HT-29 (cell line): Measurements from ENCODE around the gene KNTC1. TPM values are rescaled to one million over a fixed set of nuclear protein-coding genes. Genes with fewer than 3 reads are reported as not detected.
"Not testable (repeated sequence)": the region's sequence is repeated elsewhere in the genome, so short reads cannot be mapped to it uniquely, and the experiment has no call there.

Source experiments
- DNase-seq: peaks from one replicate; pipeline ENCODE4 v3.0.0-alpha.2; 2015; ENCODE audit warnings: low spot score
- total RNA-seq: library from RNA; depleted of rRNA; stranded (reverse); fragments of >200 nt; shearing (Covaris generic); gene quantifications from 2 replicates; pipeline ENCODE4 v1.2.3, GENCODE V29; 2014

Gene KNTC1
- total RNA-seq, 1 experiment from 2014 or later: 38.8 TPM

DNA sequence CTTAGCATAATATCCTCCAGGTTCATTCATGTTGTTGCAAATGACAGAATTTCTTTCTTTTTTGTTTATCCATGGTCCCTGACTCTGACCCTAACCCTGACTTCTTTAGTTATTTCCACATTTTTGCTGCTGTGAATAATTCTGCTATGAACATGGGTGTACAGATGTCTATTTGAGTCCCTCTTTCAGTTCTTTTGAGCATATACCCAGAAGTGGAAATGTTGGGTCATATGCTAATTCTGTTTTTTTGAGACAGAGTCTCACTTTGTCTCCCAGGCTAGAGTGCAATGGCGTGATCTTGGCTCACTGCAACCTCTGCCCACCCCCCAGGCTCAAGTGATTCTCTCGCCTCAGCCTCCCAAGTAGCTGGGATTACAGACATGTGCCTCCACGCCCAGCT lies 33.1 kb downstream of the KNTC1 start:
- no peak for DNase-seq

DNA sequence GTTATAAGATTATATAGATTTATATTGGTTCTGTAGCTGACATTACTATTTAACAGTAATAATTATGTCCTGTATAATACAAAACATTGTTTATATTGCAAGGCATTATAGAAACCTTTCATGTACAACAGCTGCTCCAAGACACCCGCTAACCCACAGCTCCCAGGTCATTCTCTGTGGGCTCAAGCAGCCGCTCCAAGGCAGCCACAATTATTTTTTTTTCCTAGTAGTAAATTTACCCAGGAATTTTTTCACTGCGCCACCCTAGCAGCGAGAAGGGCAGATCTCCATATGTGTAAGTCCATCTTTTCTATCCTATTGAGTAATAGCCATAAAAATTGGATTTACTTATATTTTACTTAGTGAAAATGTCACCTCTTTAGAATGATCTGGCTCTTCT lies 36.3 kb downstream of the KNTC1 start:
- no peak for DNase-seq

DNA sequence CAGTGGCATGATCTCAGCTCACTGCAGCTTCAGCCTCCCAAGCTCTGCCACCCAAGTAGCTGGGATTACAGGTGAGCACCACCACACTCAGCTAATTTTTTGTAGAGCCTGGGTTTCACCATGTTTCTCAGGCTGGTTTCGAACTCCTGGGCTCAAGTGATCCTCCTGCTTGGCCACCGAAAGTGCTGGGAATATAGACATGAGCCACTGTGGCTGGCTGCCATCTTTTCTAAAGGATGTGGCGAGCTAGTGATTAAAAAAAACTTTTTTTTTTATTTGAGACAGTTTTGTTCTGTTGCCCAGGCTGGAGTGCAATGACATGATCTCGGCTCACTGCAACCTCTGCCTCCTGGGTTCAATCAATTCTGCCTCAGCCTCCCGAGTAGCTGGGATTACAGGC lies 39.8 kb downstream of the KNTC1 start:
- DNase-seq: not testable (repeated sequence)

DNA sequence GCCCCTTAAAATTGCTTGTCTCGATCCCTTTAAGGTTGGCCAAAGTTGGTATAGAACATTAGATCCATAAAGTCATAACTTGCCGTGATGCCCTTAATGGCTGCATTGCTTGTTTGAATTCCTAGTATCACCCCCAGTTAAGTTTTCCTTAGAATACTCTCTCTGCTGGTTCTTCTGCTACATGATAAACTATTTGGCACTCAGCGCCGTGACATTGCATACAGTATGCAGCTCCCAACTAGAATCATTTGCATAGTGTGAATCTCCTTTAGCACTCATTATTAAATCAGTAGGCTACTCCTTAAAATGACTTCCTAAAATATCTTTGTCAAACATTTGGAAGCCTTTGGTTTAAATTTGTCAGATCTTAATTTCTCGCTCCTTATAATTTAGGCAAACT lies 42.2 kb downstream of the KNTC1 start:
- DNase-seq: no peak

DNA sequence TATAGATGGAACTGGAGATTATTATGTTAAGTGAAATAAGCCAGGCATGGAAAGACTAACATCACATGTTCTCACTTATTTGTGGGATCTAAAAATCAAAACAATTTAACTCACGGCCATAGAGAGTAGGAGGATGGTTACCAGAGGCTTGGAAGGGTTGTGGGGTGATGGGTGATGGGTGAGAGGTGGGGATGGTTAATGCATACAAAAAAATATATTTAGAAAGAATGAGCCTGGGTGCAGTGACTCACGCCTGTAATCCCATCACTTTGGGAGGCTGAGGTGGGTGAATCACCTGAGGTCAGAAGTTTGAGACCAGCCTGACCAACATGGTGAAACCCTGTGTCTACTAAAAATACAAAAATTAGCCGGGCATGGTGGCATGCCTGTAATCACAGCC lies 43.0 kb downstream of the KNTC1 start:
- not testable (repeated sequence) for DNase-seq

DNA sequence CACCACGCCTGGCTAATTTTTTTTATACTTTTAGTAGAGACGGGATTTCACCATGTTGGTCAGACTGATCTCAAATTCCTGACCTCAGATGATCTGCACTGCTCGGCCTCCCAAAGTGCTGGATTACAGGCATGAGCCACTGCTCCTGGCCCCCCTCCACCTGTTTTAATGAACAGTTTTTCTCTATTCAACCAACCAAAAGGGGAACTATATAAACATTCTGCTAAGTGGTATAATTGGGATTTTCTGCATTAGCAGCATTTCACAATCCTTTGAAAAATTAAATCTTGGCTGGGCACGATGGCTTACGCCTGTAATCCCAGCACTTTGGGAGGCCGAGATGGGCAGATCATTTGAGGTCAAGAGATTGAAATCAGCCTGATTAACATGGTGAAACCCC lies 44.8 kb downstream of the KNTC1 start:
- no peak for DNase-seq

DNA sequence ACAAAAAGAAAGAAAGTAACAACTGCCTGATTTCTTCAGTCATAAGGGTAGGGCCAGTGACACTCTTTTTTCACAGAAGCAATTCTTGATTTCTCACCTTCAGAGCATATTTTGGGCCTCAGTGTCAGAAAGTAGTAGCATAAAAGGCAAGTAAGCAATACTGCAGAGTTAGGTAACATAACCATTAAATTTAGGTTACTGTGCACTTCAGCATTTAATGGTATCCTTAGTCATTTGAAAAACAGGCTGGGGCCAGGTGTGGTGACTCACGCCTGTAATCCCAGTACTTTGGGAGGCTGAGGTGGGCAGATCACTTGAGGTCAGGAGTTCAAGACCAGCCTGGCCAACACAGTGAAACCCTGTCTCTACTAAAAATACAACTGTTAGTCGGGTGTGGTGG lies 56.2 kb downstream of the KNTC1 start:
- DNase-seq: not testable (repeated sequence)

DNA sequence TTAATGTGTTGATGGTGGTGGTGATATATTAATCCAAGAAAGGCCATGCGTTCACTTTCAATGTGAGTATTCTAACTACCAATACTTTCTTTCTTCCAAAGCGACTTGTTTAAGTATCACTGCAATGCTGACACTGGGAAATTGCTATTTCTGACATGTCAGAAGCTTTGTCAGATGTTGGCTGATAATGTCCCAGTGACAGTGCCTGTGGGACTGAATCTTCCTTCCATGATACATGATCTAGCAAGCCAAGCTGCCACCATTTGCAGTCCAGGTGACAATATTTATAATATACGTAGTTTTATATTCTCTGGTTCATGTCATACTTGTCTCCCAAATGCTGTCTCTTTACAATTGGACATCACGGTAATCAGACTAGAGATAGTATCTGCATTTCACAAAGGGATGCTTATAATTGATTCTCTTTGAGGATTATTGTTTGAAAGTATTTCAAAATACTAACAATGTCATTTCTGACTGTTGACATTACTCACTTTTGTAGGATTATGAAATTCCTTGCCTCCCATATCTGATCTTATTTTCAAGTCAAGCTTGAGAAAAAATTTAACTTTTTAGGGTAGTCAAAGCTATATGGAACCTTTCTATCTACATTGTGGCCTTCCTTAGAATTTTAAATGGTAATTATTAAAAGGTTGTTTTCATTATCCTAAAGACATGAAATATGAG lies 57.3 kb downstream of the KNTC1 start:
- no peak for DNase-seq

DNA sequence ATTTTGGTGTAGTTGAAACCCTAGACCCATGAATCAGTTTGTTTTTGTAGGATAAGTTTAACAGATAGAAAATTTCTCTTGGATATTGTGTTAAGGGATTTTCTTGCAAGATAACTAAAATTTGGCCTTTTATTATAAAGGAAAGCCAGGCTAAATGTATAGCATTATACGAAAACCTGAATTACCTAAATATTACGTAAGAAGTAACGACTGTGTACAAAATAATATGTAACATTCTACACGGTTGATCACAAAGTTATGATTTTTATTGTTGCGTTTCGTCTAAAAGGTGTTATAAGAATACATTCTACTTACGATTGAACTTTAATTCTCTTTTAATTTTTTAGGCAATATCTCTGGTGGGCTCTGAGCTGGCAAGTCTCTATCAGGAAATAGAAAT lies 63.9 kb downstream of the KNTC1 start:
- DNase-seq: no peak

DNA sequence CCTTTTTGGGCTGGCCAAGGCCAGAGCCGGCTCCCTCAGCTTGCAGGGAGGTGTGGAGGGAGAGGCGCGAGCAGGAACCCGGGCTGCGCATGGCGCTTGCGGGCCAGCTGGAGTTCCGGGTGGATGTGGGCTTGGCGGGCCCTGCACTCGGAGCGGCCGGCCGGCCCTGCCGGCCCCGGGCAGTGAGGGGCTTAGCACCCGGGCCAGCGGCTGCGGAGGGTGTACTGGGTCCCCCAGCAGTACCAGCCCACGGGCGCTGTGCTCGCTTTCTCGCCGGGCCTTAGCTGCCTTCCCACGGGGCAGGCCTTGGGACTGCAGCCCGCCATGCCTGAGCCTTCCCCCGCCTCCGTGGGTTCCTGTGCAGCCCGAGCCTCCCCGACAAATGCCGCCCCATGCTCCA lies 64.9 kb downstream of the KNTC1 start:
- DNase-seq: not testable (repeated sequence)

DNA sequence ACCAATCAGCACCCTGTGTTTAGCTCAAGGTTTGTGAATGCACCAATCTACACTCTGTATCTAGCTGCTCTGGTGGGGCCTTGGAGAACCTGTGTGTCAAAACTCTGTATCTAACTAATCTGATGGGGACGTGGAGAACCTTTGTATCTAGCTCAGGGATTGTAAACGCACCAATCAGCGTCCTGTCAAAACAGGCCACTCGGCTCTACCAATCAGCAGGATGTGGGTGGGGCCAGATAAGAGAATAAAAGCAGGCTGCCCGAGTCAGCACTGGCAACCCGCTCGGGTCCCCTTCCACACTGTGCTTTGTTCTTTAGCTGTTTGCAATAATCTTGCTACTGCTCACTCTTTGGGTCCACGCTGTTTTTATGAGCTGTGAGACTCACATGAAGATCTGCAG lies 65.5 kb downstream of the KNTC1 start:
- DNase-seq: not testable (repeated sequence)

DNA sequence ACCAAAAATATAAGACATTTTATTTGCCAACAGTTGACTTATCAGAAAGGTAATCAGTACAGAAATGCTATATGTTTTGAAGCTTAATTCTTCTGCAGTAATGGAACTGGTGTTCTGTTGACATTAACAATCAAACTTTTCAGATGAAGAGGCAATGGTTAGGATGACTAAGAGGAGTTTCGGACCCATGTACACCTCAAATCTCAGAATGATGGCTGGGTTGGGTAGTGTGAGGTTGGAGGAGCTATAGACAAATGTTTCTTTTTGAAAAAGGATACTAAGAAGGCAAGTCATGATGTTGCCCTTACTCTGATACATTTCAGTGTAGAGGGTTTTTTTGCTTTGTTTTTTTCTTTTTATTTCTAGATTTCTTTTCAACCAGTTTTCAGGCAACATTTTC lies 66.9 kb downstream of the KNTC1 start:
- DNase-seq: no peak

DNA sequence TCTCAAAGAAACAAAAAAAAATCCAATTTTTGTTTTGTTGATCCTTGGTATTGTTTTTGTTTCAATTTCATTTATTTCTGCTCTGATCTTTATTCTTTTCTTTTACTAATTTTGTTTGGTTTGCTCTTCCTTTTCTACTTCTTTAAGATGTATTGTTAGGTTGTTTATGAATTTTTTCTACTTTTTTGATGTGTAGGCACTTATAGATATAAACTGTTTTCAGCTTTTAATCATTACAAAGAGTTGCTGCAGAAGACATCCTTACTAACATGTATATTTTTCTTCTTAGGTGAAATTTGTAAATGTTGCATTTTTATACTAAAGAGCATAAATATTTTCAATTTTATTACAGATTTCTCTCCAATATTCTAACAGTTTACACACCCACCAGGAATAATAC lies 69.8 kb downstream of the KNTC1 start:
- no peak for DNase-seq

DNA sequence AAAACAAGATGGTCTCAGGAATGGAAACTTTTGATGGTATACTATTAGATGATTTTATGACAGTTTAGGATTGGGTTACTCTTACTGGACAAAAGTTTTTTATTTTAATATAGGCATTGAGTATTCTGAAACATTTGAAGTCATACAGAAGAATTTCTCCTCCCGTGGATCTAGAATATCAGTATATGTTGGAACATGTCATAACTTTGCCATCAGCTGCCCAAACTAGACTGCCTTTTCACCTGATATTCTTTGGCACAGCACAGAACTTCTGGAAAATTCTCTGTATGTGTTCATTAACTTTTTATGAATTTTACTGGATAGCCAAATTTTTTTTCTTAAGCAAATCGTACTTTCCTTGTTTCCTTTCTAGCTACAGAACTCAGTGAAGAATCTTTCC lies 75.4 kb downstream of the KNTC1 start:
- DNase-seq: no peak

DNA sequence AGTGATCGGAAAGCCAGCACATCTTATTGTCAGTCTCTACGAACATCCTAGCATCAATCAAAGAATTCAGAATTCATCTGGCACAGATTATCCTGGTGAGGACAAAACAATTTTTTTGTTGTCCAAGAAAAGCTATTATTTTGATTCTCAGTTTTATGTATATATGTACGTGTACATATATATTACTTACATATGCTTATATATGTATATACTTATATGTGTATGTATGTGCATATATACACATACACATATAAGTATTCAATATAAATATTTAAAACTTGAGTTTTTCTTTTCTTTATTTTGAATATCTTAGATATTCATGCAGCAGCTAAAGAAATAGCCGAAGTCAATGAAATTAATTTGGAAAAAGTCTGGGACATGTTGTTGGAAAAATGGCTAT lies 77.9 kb downstream of the KNTC1 start:
- DNase-seq: no peak

DNA sequence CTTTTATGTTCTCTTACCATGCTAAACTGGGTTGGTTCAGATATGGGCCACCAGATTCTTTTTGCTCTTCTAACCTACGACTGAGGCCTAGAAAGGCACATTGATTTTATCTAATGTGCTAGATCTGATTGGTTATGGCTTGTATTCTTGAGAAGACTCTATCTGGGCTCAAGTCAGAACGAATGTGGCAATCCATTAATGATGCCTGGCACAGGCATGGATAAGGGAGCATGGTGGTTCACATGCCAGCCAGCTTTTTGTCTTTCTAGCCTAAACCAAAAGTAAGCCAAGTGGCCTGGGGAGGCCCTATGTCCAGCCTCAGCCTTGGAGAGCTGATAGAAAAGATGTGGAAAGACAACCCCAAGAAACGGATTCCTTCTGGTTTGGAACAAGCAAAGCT lies 82.7 kb downstream of the KNTC1 start:
- no peak for DNase-seq

DNA sequence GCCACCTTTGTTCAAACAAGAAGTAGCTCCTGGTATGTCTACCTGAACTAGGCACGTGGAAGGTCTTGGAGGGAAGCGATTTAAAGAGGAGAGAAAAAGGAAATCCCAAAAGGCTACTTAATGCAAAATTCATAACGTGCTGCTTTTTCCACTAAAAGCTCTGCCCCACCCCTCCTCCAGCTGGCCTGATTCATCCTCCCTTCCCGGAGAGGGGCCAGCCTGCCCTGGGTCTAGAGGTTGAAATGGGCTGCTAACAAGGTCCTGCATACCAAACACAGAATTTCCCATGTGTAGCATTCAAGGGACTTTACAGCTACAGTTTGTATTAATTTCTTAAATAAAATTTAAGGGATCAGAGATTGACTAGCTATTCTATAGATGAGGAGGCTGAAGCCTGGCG lies 83.2 kb downstream of the KNTC1 start:
- DNase-seq: no peak

DNA sequence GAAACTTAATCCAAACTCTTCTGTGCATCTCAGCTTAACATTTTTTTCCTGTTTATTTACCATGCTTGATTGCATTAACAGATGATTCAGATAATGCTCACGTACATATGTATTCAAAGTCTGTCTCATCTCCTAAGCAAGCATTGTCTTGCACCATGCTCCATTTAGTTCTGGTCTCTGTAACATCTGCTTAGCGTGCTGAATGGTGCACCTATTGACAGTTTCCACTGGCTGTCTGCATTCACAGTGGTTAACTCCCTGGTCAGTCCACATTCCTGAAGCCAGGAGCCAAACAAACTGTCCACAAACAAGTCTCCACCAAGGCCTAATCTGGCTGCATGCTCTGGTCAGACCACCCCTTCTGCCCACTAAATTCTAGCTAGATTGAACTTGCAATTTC lies 83.9 kb downstream of the KNTC1 start:
- DNase-seq: no peak

DNA sequence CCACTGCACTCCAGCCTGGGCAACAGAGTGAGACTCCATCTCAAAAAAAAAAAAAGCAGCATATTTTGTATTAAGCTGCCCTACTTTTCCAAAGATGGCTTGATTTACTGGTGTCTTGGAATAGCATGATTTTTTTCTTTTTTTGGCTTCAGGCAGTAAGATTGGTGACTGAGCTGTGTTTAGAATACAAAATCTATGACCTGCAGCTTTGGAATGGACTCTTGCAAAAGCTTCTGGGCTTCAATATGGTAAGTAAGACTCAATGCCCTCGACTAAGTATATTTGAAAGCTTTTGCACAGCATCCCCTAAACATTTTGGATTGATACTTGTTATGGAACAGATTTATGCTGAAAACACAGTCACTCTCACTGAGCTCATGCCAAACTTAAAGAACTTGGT lies 87.8 kb downstream of the KNTC1 start:
- DNase-seq: no peak

DNA sequence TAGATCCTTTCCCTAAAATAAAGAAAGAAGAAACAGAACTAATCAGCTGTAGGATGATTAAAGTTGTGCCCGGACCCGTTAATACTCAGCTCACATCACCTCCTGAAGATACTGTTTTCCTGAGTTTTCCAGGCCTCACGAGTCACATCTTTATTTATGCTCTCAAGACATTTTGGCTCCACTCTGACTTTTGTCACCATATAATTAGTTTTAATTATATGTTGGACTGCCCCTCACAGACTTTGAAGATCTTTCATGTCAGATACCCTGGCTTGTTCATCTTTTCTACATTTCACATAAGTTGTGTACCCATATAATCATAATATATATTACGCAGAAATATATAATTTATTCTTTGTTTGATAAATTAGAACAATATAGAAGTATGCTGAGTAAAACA lies 88.7 kb downstream of the KNTC1 start:
- DNase-seq: no peak

DNA sequence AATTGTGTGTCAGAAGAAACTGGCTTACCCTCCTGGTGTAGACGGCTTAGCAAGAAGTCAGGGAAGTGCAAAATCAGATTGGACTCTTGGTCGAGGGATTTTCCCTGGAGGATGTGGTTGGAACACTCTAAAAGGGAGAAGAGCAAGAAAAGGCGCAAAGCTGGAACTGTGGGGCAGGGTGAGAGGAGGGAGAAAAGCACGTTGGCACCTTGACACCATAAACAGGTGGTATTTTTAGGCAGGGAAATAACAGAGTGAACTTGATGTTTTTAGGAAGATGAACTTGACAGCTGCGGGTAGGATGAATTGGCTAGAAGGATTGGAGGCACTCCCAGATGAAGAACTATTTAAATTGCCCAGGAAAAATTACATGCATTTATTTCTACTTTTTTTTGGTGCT lies 108.4 kb downstream of the KNTC1 start:
- no peak for DNase-seq

DNA sequence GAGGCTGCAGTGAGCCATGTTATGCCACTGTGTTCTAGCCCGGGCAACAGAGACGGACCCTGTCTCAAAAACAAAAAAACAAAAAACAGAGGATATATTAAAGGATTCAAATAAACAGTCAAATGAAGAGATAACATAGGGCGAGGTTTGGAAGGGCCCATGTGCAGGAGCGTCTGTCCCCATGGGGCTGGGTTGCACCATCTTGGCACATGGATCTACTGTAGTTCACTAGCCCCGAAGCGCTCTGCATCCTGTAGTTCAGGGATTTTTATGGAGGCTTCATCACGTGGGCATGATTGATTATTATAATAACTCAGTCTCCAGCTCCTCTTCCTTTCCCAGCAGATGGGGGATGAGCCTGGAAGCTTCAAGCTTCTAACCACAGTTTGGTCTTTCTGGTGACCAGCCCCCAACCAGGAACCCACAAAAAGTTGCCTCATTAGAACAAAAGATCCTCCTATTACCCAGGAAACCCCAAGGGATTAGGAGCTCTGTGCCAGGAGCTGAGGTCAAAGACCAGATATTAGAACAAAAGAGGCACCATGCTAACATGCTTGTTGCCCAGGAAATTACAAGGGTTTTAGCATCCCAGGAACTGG lies 116.3 kb downstream of the KNTC1 start:
- DNase-seq: no peak

DNA sequence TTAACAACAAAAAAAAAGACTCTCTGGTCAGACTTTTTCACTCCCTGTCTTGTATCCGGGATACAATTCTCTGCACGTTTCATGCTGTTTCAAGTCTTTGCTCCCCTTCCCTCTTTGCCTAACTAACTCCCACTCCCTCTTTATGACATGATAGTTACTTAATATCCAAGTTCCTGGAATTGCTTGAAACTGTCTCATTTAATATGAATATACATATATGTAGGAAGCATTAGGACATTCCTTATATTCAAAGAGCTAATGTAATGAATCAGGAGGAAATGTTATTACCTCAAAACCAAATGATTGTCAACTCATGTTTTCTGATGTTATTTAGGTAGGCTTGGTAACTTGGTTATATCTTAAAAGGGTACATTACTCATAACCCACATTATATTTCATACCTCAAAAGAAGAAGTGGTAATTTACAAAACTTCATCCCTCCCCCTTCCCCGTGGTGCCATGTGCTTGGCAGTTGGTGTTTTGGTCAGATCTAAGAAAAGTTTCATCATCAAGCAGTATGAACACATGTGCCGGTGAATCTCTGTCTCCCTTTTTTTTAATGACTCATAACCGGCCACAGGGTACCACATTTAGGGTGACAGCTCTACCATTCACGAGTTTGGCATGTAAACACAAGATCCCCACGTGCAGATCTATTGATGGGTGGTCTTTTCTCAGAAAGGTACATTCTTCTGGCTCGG lies 119.6 kb downstream of the KNTC1 start:
- no peak for DNase-seq
